DMS53 (cell line): ENCODE results near the gene ATP2B2.

Source experiments
- DNase-seq: peaks from one replicate; lab custom pipeline; 2025; lab: John Stamatoyannopoulos, UW

ATP2B2 gene

DNA sequence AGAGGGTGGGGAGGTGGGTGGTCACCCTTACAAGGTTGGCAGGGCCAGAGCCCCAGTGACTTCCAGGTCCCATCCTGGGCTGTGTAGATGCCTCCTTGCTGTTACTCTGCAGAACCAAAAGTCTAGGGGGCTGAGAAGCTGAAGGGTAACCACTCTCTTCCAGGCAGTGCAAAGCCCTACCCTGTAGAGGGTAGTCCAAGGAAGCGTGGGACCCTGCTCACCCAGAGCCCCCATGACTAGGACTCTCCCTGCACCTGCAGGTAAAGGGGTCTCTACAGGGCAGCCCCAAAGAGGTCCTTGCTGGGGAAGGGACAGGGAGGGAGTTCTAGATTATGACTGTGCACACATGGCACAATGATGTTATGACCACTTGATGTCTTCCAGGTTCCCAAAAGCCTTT lies 226.9 kb downstream of the ATP2B2 start:
- no peak for DNase-seq

DNA sequence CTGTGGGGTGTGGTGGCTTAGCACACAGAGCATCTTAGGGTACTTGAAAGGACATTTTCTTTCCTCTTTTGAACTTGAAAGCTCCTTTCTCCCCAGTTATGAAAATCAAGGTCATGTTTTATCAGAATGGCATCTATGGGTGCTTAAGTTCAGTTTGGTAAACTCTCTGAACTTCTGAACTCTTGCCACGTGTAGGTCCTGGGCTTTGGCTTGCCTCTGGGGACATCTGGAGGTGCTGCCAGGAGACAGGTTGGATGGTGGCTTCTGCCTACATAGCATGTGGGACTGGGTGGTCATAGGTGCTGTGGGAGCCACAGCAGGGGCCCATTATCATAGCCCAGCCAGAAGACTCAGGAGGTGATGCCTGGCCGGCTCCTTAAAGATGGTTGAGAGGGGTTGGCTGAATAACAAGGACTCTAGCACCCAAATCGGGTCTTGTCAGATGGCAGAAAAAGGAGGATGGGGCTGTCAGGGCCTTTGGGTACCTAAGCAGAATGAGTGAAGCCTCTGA lies 228.2 kb downstream of the ATP2B2 start:
- DNase-seq, result no peak

DNA sequence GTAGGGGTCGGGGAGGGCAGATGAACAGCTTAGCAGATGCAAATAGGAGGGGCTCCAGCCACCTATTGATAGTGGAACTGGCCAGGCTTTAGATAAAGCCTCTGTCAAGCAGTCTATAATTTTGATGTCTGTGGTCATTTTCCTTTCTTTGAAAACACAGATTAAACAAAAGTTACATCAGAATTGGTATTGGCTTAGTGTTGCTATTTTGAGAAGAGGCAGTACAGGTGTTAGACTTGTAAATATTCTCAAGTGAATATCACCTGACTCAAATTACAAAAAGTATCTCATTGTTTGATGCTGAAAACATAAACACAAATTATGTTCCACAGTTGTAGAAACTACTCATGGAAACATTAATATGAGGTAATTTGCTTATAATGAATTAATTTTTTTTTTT lies 230.8 kb downstream of the ATP2B2 start:
- DNase-seq, result peak; percentile 12
